Coronary artery (tissue), 2 donors: ENCODE measurements around the gene SPATA3.

Experiments
- DNase-seq: peaks from one replicate; pipeline ENCODE4 v3.0.0-alpha.2; 2017; ENCODE audit warnings: low spot score
- H3K27ac ChIP-seq, 2 donors: fragments of 200-600 bp; sonication (generic); one replicate each; pipeline ENCODE4 v1.5.1; 2016 to 2019
- H3K4me3 ChIP-seq: fragments of 200-600 bp; sonication (generic); 2 replicates; pipeline ENCODE4 v1.5.1; 2016; ENCODE audit warnings: mild to moderate bottlenecking, moderate library complexity
- TF ChIP-seq, protein P1 (sequence below): fragments of 200-600 bp; sonication (generic); IDR thresholded peaks from one replicate; pipeline ENCODE4 v1.5.1; 2019; ENCODE audit warnings: antibody characterized with exemption

Gene SPATA3

DNA sequence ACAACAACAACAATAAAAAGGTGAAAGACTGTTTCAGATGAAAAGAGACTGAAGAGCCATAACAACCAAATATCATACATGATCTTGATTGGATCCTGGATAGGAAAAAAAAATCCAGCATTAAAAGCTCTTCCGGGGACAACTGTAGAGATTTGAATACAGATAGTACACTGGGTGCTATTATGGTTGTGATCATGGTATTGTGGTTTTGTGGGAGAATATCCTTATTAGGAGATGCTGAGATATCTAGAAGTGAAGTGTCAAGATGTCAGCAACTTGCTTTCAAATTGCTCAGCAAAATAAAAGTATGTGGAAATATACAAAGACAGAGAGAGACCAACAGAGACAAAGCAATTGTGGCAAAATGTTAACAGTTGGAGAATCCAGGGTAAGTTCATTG lies 15.5 kb upstream of the SPATA3 start:
- TF ChIP-seq, protein P1, sequence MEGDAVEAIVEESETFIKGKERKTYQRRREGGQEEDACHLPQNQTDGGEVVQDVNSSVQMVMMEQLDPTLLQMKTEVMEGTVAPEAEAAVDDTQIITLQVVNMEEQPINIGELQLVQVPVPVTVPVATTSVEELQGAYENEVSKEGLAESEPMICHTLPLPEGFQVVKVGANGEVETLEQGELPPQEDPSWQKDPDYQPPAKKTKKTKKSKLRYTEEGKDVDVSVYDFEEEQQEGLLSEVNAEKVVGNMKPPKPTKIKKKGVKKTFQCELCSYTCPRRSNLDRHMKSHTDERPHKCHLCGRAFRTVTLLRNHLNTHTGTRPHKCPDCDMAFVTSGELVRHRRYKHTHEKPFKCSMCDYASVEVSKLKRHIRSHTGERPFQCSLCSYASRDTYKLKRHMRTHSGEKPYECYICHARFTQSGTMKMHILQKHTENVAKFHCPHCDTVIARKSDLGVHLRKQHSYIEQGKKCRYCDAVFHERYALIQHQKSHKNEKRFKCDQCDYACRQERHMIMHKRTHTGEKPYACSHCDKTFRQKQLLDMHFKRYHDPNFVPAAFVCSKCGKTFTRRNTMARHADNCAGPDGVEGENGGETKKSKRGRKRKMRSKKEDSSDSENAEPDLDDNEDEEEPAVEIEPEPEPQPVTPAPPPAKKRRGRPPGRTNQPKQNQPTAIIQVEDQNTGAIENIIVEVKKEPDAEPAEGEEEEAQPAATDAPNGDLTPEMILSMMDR: no peak
- H3K4me3 ChIP-seq: no peak overlapping the region
- H3K27ac ChIP-seq: no peak overlapping the region
- no peak for DNase-seq

DNA sequence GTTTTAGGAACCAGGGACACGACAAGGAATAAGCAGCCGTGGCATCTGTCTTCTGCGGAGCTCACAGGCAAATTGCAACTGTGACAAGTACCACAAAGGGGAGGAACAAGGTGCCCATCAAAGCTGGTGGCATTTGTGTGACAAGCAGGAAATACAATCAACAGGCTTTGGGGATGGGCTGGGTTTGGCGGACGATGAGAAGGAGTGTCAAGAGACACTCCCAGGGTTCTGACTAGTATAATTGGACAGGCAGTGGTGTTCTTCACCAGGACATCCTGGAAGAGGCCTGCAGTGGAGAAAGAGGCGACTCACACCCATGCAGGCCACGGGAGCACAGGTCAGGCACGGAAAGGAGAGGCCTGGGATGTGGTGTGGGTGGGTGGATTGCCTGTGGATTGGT lies 14.2 kb upstream of the SPATA3 start:
- TF ChIP-seq, protein P1: no peak
- Histone ChIP-seq H3K4me3 (no peak overlapping the region), H3K27ac (no peak overlapping the region)
- DNase-seq: no peak

DNA sequence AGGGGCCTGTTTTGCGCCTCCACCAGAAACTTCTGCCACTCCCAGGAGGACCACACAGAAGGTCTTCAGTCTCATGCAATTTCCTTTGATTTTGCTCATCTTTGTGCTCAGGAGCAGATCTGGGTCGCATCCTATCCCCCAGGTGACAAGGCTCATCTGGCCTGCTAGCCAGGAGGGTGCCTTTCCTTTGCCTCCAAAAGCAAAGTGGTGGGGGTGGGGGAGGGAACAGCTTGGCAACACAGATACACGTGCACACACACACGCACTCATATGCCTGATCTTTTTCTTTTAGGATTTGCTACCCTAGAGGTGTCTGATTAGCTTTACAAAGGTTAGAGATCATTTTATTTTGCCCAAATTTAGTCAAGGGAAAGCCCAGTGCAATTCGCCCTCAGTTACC lies 13.8 kb upstream of the SPATA3 start:
- DNase-seq: no peak
- TF ChIP-seq, protein P1: no peak
- no peak overlapping the region for H3K4me3 ChIP-seq
- H3K27ac ChIP-seq: no peak overlapping the region

DNA sequence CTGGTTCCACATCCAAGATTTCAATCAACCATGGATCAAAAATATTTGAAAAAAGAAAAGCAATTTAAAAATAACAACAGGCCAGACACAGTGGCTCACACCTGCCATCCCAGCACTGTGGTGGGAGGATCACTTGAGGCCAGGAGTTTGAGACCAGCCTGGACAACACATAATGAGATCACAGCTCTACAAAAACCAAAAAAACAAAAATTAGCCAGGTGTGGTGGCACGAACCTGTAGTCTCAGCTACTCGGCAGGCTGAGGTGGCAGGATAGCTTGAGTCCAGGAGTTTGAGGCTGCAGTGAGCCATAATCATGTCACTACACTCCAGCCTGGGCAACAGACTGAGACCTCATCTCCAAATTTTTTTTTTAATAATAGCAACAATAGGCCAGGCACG lies 13.4 kb upstream of the SPATA3 start:
- TF ChIP-seq, protein P1: no peak
- Histone ChIP-seq H3K27ac (no peak overlapping the region), H3K4me3 (no peak overlapping the region)
- no peak for DNase-seq

DNA sequence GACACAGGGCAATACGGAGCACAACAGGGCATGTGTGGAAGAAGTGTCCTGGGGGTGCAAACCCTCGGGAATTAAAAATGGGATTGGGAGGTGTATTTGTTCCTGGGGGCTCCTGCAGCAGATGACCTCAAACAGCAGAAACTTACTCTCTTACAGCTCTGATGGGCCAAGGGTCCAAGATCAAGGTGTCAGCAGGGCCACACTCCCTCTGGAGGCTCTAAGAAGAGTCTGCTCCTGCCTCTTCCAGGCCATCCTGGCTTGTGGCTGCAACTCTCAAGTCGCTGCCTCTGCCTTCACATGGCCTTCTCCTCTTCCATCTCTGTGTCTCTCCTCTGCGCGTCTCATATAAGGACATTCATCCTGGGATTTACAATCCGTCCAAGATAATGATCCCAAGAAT lies 12.4 kb upstream of the SPATA3 start:
- no peak overlapping the region for H3K27ac ChIP-seq
- H3K4me3 ChIP-seq: no peak overlapping the region
- DNase-seq: no peak

DNA sequence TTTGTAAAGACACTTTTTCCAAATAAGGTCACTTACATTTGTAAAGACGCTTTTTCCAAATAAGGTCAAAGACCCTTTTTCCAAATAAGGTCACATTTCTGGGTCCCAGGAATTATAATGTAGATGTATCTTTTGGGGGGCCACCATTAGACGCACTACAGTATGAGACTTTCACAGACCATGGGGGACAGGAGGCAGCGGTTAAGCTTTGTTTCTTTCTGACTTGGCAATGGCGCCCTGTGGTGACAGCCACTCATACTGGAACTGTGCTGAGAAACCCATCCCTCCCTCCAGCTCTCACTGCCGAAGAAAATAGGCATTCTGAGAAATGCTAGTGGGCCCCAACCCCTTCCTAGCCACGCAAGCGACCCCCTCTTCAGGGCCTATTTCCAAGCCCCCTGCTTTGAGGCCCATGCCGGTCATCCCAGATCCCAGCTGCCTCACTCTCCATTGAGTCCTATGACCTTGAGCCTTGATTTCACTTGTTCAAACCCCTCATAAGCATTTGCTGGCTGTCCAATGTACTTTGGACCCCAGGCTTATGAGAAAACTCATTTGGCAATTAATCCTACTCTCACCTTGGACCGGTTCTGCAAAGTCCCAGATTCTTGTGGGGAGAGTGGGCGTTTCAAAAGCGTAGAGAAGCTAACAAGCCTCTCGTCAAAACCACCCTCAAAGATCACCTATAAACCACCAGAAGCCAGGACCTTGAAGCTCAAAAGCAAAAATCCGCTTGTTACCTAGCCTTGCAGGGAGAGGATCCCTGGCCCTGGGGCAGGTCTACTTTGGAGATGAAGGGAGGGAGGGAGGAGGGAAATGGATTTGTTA lies 11.3 kb upstream of the SPATA3 start:
- TF ChIP-seq, protein P1: no peak
- no peak overlapping the region for H3K27ac ChIP-seq

More for the DNA sequence above, 12.4 kb upstream of the SPATA3 start:
- TF ChIP-seq, protein P1: no peak

More for the DNA sequence above, 11.3 kb upstream of the SPATA3 start:
- DNase-seq: no peak
- no peak overlapping the region for H3K4me3 ChIP-seq
